Chondrocyte (in vitro differentiated cells): Measurements from ENCODE around the gene FLOT1. TPM values are rescaled to one million over a fixed set of nuclear protein-coding genes. Genes with fewer than 3 reads are reported as not detected.
"Not testable (repeated sequence)": the region's sequence is repeated elsewhere in the genome, so short reads cannot be mapped to it uniquely, and the experiment has no call there.

Experiments
- DNase-seq: peaks from one replicate; pipeline ENCODE4 v3.0.0; 2021; ENCODE audit warnings: mixed read lengths, low spot score
- H3K27ac Mint-ChIP-seq: one replicate; pipeline ENCODE4 v1.8.0; 2021; ENCODE audit warnings: mild to moderate bottlenecking, moderate library complexity, mixed read lengths; ENCODE audit not compliant: unreplicated experiment
- H3K27me3 Mint-ChIP-seq: 2 replicates; pipeline ENCODE4 v1.8.0; 2021; ENCODE audit warnings: low read depth, mixed read lengths
- H3K36me3 Mint-ChIP-seq: 2 replicates; pipeline ENCODE4 v1.8.0; 2021; ENCODE audit warnings: low read depth, mixed read lengths
- H3K4me1 Mint-ChIP-seq: 2 replicates; pipeline ENCODE4 v1.8.0; 2021; ENCODE audit warnings: low read depth, mild to moderate bottlenecking, mixed read lengths
- H3K4me3 Mint-ChIP-seq: one replicate; pipeline ENCODE4 v1.8.0; 2021; ENCODE audit warnings: mild to moderate bottlenecking, moderate library complexity, mixed read lengths; ENCODE audit not compliant: unreplicated experiment
- H3K9me3 Mint-ChIP-seq: 2 replicates; pipeline ENCODE4 v1.8.0; 2021; ENCODE audit warnings: low read depth, mixed read lengths
- total RNA-seq: library from RNA; stranded (reverse); gene quantifications from 3 replicates; pipeline ENCODE4 v1.2.1, GENCODE V29; 2021
- TF ChIP-seq, protein P1 (sequence below): fragments of 200-600 bp; sonication (generic); IDR thresholded peaks from 2 replicates; pipeline ENCODE4 v1.5.0; 2021; ENCODE audit warnings: antibody characterized with exemption, mild to moderate bottlenecking, moderate library complexity

The FLOT1 gene
- total RNA-seq, 1 donor from 2014 or later = 66.8 TPM

DNA sequence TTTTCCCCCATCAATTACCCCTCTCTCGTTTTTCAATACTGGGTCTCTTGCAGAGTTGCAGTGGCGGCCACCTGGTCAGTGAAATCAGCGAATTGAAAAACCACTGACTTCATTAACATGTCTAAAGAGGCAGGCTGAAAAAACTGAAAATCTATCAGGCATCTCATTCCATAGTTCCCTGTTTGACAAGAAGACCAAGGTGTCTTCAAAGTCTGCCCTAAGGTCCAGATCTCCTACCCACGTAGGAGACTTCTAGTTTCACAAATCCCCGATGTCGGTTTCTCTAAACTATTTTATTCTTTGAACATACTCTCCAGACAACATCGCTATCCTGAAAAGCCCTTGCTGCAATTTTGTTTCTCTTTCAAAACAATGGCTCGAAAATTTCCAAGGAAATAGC is 23.1 kb downstream of the FLOT1 start:
- Mint-ChIP-seq H3K9me3 (no peaks in the 10 kb centered on the region), H3K4me3 (peak overlapping the region; percentile 96), H3K27ac (peak overlapping the region; percentile 96), H3K36me3 (peaks cover 37% of the 10 kb centered on the region), H3K4me1 (peaks cover 56% of the 10 kb centered on the region), H3K27me3 (no peaks in the 10 kb centered on the region)
- DNase-seq = no peak
- TF ChIP-seq, protein P1, sequence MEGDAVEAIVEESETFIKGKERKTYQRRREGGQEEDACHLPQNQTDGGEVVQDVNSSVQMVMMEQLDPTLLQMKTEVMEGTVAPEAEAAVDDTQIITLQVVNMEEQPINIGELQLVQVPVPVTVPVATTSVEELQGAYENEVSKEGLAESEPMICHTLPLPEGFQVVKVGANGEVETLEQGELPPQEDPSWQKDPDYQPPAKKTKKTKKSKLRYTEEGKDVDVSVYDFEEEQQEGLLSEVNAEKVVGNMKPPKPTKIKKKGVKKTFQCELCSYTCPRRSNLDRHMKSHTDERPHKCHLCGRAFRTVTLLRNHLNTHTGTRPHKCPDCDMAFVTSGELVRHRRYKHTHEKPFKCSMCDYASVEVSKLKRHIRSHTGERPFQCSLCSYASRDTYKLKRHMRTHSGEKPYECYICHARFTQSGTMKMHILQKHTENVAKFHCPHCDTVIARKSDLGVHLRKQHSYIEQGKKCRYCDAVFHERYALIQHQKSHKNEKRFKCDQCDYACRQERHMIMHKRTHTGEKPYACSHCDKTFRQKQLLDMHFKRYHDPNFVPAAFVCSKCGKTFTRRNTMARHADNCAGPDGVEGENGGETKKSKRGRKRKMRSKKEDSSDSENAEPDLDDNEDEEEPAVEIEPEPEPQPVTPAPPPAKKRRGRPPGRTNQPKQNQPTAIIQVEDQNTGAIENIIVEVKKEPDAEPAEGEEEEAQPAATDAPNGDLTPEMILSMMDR = no peak

DNA sequence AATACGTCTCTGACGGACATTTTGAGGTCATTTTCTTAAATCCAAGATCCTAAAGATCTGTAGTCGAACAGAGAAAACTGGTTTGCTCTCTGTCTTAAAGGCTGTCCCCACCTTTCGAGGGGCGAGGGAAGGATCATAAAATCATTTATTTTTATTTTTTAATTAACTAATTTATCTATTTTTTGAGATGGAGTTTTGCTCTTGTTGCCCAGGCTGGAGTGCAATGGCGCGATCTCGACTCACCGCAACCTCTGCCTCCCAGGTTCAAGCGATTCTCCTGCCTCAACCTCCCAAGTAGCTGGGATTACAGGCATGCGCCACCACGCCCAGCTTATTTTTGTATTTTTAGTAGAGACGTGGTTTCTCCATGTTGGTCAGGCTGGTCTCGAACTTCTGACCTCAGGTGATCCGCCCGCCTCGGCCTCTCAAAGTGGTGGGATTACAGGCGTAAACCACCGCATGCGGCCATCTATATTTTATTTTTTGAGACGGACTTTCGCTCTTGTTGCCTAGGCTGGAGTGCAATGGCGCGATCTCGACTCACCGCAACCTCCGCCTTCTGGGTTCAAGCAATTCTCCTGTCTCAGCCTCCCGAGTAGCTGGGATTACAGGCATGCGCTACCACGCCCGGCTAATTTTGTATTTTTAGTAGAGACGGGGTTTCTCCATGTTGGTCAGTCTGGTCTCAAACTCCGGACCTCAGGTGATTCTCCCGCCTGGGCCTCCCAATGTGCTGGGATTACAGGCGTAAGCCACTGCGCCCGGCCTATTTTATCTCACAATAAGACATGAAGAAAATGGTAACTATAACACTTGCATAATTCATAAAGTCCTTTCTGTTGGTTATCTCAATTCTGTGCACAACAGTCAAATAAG is 24.4 kb downstream of the FLOT1 start:
- Mint-ChIP-seq H3K27ac (peak overlapping the region; percentile 100), H3K4me3 (peak overlapping the region; percentile 98), H3K4me1 (peaks cover 43% of the 10 kb centered on the region), H3K36me3 (peaks cover 33% of the 10 kb centered on the region)
- DNase-seq = peak; percentile 29
- H3K27me3 Mint-ChIP-seq, H3K9me3 Mint-ChIP-seq: not testable (repeated sequence)

DNA sequence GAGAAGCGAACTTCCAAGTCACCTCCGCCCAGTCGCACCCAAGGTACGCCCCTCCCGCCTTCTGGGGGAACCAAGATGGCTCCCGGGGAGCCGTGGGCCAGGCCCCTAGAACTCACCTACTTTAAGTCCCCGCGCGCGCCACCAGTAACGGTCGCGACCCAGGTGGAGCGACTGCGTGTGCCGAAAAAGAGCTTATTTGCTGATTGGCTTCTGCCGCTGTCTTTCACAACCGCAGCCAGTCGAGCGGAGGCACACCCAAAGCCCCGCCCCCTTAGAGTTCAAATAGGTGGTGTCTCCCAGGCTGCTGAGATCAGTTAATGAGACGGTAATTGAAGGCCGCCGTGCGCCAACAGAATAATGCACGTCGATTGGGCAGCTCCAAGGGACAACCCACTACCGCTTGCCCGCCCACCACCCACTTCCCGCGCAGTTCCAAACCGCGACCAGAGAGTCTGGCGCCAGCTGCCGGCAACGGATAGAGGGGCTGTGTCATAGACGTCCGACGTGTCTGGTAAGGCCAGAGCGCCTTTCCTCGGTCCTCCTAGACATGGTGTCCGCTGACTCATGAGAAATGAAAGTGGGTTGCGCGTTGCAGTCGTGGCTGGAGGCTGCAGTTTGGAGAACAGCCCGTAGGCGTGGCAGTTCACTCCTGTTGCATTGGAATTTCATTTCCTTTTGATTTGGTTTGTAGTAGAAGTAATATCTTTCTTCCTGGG is 25.2 kb downstream of the FLOT1 start, which contains the start of gene MDC1:
Gene MDC1, minus strand, starts transcription at position 153 of the 716 bp plus-strand sequence. CDS start 2,106 bp downstream, outside the sequence.
- peak within 1 kb of the TSS; percentile 98 for H3K4me3 Mint-ChIP-seq
- H3K27me3 Mint-ChIP-seq = no peaks in the 10 kb centered on the region
- no peaks in the 10 kb centered on the region for H3K9me3 Mint-ChIP-seq
- TF ChIP-seq, protein P1 = peak; percentile 52
- peaks cover 33% of the 10 kb centered on the region for H3K36me3 Mint-ChIP-seq
- H3K27ac Mint-ChIP-seq = peak within 1 kb of the TSS; percentile 100
- DNase-seq = peak; percentile 100
- H3K4me1 Mint-ChIP-seq = peaks cover 36% of the 10 kb centered on the region

DNA sequence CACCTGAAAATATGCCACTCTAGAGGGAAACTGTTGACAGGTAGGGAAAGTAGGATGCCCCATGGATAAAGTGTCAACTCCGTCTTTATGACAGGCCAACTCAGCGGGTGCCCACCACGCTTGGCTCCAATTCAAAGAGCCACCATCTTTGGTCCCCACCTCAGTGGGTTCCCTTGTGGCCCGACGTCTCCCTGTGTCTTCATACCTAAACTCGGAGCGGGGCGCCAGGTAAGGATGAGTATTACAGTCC is 25.7 kb downstream of the FLOT1 start:
- H3K27ac Mint-ChIP-seq = peak overlapping the region; percentile 100
- H3K27me3 Mint-ChIP-seq = no peaks in the 10 kb centered on the region
- peaks cover 33% of the 10 kb centered on the region for H3K36me3 Mint-ChIP-seq
- peak overlapping the region; percentile 98 for H3K4me3 Mint-ChIP-seq
- peaks cover 36% of the 10 kb centered on the region for H3K4me1 Mint-ChIP-seq
- no peak for DNase-seq
- TF ChIP-seq, protein P1 = no peak
- no peaks in the 10 kb centered on the region for H3K9me3 Mint-ChIP-seq

DNA sequence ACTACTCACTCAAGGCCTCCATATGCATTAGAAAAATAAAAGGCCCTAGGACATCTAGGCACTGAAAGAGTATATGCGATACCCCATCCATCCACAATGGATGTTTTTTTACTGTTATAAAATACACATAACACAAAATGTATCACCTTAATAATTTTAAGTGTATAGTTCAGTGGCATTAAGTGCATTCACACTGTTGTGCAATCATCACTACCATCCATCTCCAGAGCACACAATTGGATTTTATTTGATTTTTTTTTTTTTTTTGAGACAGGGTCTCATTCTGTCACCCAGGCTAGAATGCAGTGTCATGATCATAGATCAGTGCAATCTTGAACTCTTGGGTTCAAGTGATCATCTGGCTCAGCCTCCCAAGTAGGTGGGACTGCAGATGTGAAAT is 28.2 kb downstream of the FLOT1 start:
- Mint-ChIP-seq H3K27ac (no peak overlapping the region), H3K27me3 (no peaks in the 10 kb centered on the region), H3K36me3 (peaks cover 34% of the 10 kb centered on the region), H3K4me1 (peaks cover 32% of the 10 kb centered on the region), H3K9me3 (no peaks in the 10 kb centered on the region), H3K4me3 (no peak overlapping the region)
- no peak for DNase-seq
- TF ChIP-seq, protein P1 = no peak
